ENCODE data around the gene ABCA3.

ABCA3 gene

DNA sequence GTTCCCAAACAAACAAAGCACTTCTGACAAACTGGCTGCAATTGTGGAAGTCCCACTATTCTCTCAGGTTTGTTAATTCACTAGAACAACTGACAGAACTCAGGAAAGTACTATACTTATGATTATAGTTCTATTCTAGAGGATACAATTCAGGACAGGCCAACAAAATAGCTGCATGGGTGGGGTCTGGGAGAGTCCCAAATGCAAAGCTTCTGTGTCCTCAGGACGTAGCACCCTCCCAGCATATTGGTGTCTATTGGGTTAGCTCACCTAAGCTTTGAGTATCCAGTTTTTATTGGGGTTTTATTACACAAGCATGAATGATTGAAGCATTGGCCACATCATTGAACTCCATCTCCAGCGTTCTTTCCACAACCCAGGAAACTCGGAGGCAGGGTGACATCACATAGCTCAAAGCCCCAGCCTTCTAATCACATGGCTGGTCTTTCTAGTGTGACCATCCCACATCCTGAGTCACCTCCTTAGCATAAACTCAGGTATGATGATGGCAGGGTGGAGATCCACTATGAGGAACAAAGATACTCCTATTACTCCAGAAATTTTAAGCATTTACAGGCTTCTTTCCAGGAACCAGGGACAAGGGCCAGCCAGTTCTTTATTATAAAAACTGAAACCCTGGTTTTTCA is 44.8 kb upstream of the ABCA3 start:
- H3K36me3 ChIP-seq, result no peaks in the 10 kb centered on the region
- intact Hi-C loops (cut with DNase I; ENCODE audit: low total_unique reads), result no loop called here
- H3K27ac ChIP-seq, result no peak overlapping the region
- TF ChIP-seq, protein P1, sequence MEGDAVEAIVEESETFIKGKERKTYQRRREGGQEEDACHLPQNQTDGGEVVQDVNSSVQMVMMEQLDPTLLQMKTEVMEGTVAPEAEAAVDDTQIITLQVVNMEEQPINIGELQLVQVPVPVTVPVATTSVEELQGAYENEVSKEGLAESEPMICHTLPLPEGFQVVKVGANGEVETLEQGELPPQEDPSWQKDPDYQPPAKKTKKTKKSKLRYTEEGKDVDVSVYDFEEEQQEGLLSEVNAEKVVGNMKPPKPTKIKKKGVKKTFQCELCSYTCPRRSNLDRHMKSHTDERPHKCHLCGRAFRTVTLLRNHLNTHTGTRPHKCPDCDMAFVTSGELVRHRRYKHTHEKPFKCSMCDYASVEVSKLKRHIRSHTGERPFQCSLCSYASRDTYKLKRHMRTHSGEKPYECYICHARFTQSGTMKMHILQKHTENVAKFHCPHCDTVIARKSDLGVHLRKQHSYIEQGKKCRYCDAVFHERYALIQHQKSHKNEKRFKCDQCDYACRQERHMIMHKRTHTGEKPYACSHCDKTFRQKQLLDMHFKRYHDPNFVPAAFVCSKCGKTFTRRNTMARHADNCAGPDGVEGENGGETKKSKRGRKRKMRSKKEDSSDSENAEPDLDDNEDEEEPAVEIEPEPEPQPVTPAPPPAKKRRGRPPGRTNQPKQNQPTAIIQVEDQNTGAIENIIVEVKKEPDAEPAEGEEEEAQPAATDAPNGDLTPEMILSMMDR (IDR thresholded peaks at IDR 0.05), result no peak
- no peaks in the 10 kb centered on the region for H3K4me1 ChIP-seq
- no peak overlapping the region for H3K4me3 ChIP-seq
- H3K27me3 ChIP-seq, result peaks cover 0 to 7% of the 10 kb centered on the region in 2 donors
- H3K9me3 ChIP-seq, result peaks cover 0 to 8% (median 7%) of the 10 kb centered on the region in 3 donors
- no peak for DNase-seq

DNA sequence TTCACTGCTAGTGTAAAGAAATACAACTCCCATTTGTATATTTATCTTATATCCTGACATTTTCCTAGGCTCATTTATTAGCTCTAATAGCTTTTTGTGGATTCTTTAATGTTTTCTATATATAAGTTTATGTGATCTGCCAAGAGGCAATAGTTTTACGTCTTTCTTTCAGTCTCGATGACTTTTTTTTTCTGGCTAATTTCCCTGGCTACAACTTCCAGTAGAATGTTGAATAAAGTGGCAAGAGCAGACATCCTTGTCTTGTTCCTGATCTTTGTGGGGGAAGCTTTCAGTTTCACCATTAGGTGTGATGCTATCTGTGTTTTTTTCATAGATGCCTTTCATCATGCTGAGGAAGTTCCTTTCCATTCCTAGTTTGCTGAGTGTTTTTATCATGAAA is 43.9 kb upstream of the ABCA3 start:
- no peak overlapping the region for H3K27ac ChIP-seq
- no peak overlapping the region for H3K4me3 ChIP-seq
- H3K36me3 ChIP-seq, result no peaks in the 10 kb centered on the region
- no peaks in the 10 kb centered on the region for H3K4me1 ChIP-seq
- DNase-seq, result no peak
- TF ChIP-seq, protein P1 (IDR thresholded peaks at IDR 0.05), result no peak
- H3K9me3 ChIP-seq, result peaks cover 0 to 8% (median 4%) of the 10 kb centered on the region in 3 donors
- intact Hi-C loops (cut with DNase I; ENCODE audit: low total_unique reads), result no loop called here
- H3K27me3 ChIP-seq, result peaks cover 0 to 7% of the 10 kb centered on the region in 2 donors

DNA sequence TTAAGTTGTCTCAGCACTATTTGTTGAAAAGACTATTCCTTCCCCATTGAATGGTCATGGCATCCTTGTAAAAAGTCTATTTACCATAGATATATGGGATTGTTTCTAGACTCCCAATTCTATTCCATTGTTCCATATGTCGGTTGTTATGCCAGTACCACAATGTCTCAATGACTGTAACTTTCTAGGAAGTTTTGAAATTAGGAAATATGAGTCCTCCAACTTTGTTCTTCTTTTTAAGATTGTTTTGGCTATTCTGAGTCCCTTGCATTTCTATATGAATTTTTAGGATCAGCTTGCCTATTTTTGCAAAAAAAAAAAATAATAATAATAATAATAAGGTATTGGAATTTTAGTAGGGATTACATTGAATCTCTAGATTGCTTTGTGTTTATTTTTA is 43.0 kb upstream of the ABCA3 start:
- DNase-seq, result no peak

DNA sequence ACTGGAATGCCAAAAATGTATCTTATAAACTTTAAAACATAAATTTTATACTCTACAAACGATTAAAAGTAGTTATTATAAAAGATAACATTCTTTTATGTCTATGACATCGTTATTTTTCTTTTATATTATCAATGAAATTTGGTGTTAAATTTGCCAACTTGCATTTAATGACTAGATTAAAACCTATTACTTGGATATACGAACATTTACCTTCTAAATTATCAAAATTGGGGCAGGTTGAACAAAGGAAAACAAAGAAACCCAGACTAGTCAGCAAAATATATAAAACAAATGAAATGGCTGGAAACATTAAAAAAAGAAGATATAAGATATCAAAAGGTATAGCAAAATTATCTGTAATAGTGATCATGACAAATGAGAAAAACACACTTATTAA is 34.1 kb upstream of the ABCA3 start:
- intact Hi-C loops (cut with DNase I; ENCODE audit: low total_unique reads), result no loop called here
- H3K36me3 ChIP-seq, result no peaks in the 10 kb centered on the region
- peaks cover 0 to 9% (median 0%) of the 10 kb centered on the region in 4 donors for H3K4me1 ChIP-seq
- no peaks in the 10 kb centered on the region for H3K9me3 ChIP-seq
- H3K27me3 ChIP-seq, result peaks cover 0 to 3% of the 10 kb centered on the region in 2 donors
- H3K4me3 ChIP-seq, result no peak overlapping the region
- no peak overlapping the region for H3K27ac ChIP-seq
- no peak for DNase-seq
- TF ChIP-seq, protein P1 (IDR thresholded peaks at IDR 0.05), result no peak

More for the DNA sequence above, 43.0 kb upstream of the ABCA3 start:
- Histone ChIP-seq H3K27me3 (peaks cover 0 to 7% of the 10 kb centered on the region in 2 donors), H3K4me1 (no peaks in the 10 kb centered on the region), H3K4me3 (no peak overlapping the region), H3K9me3 (no peaks in the 10 kb centered on the region), H3K27ac (no peak overlapping the region), H3K36me3 (no peaks in the 10 kb centered on the region)
- TF ChIP-seq, protein P1 (IDR thresholded peaks at IDR 0.05), result no peak
- intact Hi-C loops (cut with DNase I; ENCODE audit: low total_unique reads), result no loop called here

DNA sequence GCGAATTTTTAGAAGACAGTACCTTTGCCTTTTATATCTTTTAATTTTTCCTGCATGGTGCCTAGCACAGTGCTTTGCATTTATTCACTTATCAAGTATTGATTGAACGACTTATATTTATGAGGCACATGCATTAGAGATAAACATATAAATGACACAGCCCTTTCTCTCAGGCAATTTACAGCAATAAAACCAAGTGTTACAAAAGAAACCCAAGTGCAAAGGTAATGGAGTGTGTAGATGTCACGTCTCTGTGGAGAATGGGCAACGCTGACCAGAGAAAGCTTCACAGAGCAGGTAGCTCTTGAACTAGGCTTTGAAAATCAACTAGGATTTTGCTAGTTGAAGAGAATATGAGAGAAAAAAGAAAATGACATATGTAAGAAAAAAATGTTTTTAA is 32.6 kb upstream of the ABCA3 start:
- no peak for DNase-seq
- intact Hi-C loops (cut with DNase I; ENCODE audit: low total_unique reads), result no loop called here
- TF ChIP-seq, protein P1 (IDR thresholded peaks at IDR 0.05), result no peak
- H3K36me3 ChIP-seq, result no peaks in the 10 kb centered on the region
- peaks cover 0 to 9% (median 0%) of the 10 kb centered on the region in 4 donors for H3K4me1 ChIP-seq
- H3K4me3 ChIP-seq, result no peak overlapping the region
- peaks cover 0 to 3% of the 10 kb centered on the region in 2 donors for H3K27me3 ChIP-seq
- H3K9me3 ChIP-seq, result no peaks in the 10 kb centered on the region
- no peak overlapping the region for H3K27ac ChIP-seq

All from tibial artery (tissue), 4 donors.